22Rv1 (cell line): ENCODE measurements around the gene DENND2A.
"Not testable (repeated sequence)": the region's sequence is repeated elsewhere in the genome, so short reads cannot be mapped to it uniquely, and the experiment has no call there.

Source experiments
- ZFX ChIP-seq: fragments of 450-650 bp; IDR thresholded peaks from 2 replicates; pipeline ENCODE4 v1.6.1; 2017; ENCODE audit warnings: antibody characterized with exemption, borderline replicate concordance
- TF ChIP-seq, protein P1 (sequence below): fragments of 450-650 bp; IDR thresholded peaks from 2 replicates; pipeline ENCODE4 v1.5.1; 2017; ENCODE audit warnings: mild to moderate bottlenecking

DNA sequence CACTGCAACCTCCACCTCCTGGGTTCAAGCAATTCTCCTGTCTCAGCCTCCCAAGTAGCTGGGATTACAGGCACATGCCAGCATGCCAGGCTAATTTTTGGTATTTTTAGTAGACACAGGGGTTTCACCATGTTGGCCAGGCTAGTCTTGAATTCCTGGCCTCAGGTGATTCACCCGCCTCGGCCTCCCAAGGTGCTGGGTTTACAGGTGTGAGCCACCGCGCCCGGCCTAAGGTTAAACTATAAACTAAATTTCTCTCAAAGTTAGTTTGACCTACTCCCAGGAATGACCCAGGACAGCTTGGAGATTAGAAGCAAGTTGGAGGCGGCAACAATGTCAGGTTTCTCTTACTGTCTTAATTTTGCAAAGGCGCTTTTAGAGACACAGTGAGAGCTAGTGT, 142.8 kb downstream of the DENND2A start:
- TF ChIP-seq, protein P1, sequence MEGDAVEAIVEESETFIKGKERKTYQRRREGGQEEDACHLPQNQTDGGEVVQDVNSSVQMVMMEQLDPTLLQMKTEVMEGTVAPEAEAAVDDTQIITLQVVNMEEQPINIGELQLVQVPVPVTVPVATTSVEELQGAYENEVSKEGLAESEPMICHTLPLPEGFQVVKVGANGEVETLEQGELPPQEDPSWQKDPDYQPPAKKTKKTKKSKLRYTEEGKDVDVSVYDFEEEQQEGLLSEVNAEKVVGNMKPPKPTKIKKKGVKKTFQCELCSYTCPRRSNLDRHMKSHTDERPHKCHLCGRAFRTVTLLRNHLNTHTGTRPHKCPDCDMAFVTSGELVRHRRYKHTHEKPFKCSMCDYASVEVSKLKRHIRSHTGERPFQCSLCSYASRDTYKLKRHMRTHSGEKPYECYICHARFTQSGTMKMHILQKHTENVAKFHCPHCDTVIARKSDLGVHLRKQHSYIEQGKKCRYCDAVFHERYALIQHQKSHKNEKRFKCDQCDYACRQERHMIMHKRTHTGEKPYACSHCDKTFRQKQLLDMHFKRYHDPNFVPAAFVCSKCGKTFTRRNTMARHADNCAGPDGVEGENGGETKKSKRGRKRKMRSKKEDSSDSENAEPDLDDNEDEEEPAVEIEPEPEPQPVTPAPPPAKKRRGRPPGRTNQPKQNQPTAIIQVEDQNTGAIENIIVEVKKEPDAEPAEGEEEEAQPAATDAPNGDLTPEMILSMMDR: not testable (repeated sequence)
- not testable (repeated sequence) for TF ChIP-seq ZFX
